Choroid plexus epithelial cell (primary cell): Measurements from ENCODE around the gene ITGBL1.

ENCODE experiments used
- DNase-seq: peaks from one replicate; pipeline ENCODE4 v3.0.0-alpha.2; 2010; ENCODE audit warnings: low read depth
- H3K4me3 ChIP-seq: 2 replicates; pipeline ENCODE4 v1.5.1; 2011; ENCODE audit warnings: low read depth, mild to moderate bottlenecking, control low read depth, low read length, moderate library complexity
- TF ChIP-seq, protein P1 (sequence below): conservative IDR thresholded peaks from 2 replicates; pipeline ENCODE4 v1.5.1; 2011; ENCODE audit warnings: low read depth, mild to moderate bottlenecking, control low read depth, inconsistent platforms, low read length, moderate library complexity

ITGBL1 gene

DNA sequence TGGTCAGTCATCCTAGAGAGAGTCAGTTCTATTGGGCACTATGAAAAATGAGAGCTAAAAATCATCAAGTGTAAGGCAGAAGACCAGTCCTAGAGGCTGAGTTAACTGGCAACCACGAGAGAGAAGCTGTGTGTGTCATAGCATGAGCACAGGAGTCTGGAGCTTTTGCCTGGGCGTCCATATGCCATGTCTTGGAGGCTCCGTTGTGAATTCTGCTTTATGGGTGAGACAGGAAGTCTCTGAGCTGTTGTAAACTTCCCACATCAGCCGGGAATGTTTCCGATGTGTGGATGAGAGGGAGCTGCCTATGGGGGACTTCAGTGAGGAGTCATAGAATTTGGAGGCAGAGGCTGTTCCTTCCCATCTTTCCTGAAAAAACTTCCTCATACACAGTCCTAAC, 120.0 kb downstream of the ITGBL1 start:
- H3K4me3 ChIP-seq, result no peak overlapping the region
- TF ChIP-seq, protein P1, sequence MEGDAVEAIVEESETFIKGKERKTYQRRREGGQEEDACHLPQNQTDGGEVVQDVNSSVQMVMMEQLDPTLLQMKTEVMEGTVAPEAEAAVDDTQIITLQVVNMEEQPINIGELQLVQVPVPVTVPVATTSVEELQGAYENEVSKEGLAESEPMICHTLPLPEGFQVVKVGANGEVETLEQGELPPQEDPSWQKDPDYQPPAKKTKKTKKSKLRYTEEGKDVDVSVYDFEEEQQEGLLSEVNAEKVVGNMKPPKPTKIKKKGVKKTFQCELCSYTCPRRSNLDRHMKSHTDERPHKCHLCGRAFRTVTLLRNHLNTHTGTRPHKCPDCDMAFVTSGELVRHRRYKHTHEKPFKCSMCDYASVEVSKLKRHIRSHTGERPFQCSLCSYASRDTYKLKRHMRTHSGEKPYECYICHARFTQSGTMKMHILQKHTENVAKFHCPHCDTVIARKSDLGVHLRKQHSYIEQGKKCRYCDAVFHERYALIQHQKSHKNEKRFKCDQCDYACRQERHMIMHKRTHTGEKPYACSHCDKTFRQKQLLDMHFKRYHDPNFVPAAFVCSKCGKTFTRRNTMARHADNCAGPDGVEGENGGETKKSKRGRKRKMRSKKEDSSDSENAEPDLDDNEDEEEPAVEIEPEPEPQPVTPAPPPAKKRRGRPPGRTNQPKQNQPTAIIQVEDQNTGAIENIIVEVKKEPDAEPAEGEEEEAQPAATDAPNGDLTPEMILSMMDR, result no peak
- no peak for DNase-seq

DNA sequence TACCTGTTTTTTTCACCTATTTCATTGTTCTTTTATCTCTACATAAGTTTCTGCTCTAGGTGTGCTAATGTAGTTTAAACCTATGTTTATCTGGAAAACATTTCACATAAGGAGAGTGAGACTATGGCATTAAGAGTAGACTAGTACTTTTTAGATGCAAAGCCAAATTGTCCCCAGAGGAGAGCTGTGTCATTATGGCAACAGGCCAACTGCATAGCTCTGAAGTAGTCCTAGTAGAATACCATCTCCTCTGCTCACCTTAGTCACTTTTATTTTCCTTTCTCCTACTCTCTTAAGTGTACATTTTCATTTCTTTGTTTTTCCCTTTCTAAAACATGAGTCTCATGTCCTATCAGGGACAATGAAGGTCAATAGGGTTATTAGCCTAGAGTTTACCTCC, 123.1 kb downstream of the ITGBL1 start:
- TF ChIP-seq, protein P1, result no peak
- no peak overlapping the region for H3K4me3 ChIP-seq
- no peak for DNase-seq

DNA sequence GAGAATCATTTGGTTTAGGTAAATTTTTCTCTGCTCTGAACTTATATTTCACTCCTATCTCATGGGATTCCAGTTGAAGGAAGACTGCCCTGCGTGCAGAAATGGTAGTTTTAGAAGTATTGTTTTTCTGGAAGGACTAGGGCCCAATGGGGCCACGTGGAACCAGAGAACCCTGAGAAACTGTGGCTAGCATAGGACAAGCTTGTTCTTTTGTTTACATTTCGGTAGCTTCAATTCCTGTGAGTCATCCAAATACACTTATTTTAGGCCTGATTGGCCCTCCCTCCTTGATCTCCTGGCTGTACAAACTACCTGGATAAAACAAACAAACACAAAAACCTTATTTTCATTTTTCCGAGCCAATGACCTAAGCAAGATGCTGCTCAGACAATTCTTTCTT, 124.0 kb downstream of the ITGBL1 start:
- TF ChIP-seq, protein P1, result no peak
- peak; percentile 74 for DNase-seq
- H3K4me3 ChIP-seq, result no peak overlapping the region

DNA sequence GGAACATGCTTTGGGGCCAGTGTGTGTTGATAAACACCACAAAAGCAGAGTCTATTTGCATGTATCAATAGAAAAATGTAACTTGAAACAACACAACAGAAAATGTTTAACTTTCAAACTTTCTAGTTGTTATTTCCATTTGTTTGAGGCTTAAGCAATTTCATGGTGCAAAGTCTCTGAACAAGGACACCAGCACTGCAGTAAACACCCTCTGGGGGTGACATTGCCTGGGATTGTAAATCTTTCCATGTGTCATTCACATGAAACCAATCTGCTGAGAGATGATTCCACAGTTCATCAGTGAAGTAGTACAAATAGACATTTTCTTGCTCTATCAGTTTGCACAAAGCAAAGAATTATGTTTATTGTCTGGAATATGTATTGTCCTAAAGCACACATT, 124.5 kb downstream of the ITGBL1 start:
- peak; percentile 28 for DNase-seq
- H3K4me3 ChIP-seq, result no peak overlapping the region
- TF ChIP-seq, protein P1, result peak; percentile 10

DNA sequence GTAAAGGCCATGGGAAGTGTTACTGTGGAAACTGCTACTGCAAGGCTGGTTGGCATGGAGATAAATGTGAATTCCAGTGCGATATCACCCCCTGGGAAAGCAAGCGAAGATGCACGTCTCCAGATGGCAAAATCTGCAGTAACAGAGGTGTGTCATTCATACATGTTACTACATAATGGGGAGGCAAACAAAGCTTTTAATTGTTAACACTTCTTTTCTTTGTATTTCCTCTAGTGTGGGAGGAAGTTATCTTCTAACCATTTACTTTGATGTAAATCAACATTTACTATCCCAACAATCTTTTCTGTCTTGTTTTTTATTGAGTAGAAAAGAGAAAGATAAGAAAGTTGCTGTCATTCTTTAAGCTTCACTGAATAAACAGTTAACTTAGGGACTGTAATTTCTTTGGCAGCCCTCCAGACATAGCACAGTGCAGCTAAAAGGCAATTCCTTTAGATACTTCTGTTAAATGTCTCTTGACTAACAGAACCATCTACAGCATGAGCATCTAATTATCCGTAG, 126.9 kb downstream of the ITGBL1 start:
- TF ChIP-seq, protein P1, result no peak

DNA sequence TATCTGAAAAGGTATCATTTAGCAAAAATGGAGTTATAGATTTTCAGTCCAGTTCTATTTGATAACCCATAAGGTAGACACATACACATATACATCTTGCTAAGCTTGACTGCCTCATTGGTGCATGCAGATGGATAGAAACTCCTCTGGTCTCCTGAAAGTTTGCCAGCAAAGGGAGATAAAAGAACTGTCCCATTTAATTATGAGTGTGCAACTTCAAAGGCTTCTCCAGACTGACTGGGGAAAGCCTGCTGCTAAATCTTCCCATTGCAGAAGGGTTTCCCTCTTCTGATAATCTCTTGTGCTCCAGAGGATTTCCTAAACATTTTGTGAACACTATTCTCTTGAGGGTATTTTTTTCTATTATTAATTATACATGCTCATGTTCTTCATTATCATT, 131.9 kb downstream of the ITGBL1 start:
- DNase-seq, result no peak
- no peak overlapping the region for H3K4me3 ChIP-seq
- TF ChIP-seq, protein P1, result no peak

More for the DNA sequence above, 126.9 kb downstream of the ITGBL1 start:
- no peak overlapping the region for H3K4me3 ChIP-seq
- DNase-seq, result peak; percentile 78

DNA sequence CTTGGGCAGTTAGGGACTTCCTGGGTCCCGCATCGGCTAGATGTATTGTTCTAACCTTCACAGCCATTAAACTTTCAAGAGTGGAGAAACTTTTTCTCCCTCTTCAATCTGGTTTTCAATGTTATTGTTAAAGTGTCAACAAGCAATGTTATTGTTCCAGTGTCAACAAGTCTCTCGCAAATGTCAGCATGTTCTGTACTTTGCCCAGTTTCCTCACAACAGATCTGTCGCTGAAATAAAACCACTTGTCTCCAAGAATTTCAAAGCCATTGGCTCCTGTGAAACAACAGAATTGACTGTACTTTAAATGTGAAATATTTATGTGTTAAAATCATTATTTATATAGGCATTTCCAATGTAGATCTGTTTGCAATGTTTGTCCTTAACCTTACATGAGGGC, 138.0 kb downstream of the ITGBL1 start:
- DNase-seq, result no peak
- TF ChIP-seq, protein P1, result no peak
- H3K4me3 ChIP-seq, result no peak overlapping the region
